Smooth muscle cell (in vitro differentiated cells): Measurements from ENCODE around the gene SSBP3. TPM values are rescaled to one million over a fixed set of nuclear protein-coding genes. Genes with fewer than 3 reads are reported as not detected.

Source experiments
- DNase-seq: peaks from one replicate; lab custom pipeline; 2025; ENCODE audit not compliant: unreplicated experiment; lab: John Stamatoyannopoulos, UW
- H2AFZ ChIP-seq: fragments of 200-600 bp; sonication (generic); 2 replicates; pipeline ENCODE4 v1.6.0; 2016; ENCODE audit warnings: antibody characterized with exemption, low read depth, mild to moderate bottlenecking
- H3F3A ChIP-seq: fragments of 200-600 bp; sonication (generic); 2 replicates; pipeline ENCODE4 v1.6.0; 2017; ENCODE audit warnings: antibody characterized with exemption, low read depth
- H3K27ac ChIP-seq: fragments of 200-600 bp; sonication (generic); 2 replicates; pipeline ENCODE4 v1.5.1; 2016; ENCODE audit warnings: low read depth, mild to moderate bottlenecking
- H3K27me3 ChIP-seq: fragments of 200-600 bp; sonication (generic); 2 replicates; pipeline ENCODE4 v1.6.1; 2016; ENCODE audit warnings: low read depth, mild to moderate bottlenecking
- H3K36me3 ChIP-seq: fragments of 200-600 bp; sonication (generic); 2 replicates; pipeline ENCODE4 v1.5.1; 2016; ENCODE audit warnings: low read depth
- H3K4me1 ChIP-seq: fragments of 200-600 bp; sonication (generic); 2 replicates; pipeline ENCODE4 v1.5.1; 2016; ENCODE audit warnings: low read depth
- H3K4me2 ChIP-seq: fragments of 200-600 bp; sonication (generic); 2 replicates; pipeline ENCODE4 v1.6.0; 2016; ENCODE audit warnings: mild to moderate bottlenecking
- H3K4me3 ChIP-seq: fragments of 200-600 bp; sonication (generic); 2 replicates; pipeline ENCODE4 v1.5.1; 2016; ENCODE audit warnings: mild to moderate bottlenecking
- H3K79me2 ChIP-seq: fragments of 200-600 bp; sonication (generic); 2 replicates; pipeline ENCODE4 v1.6.0; 2016; ENCODE audit warnings: low read depth, mild to moderate bottlenecking
- H3K9ac ChIP-seq: fragments of 200-600 bp; sonication (generic); 2 replicates; pipeline ENCODE4 v1.6.0; 2016; ENCODE audit warnings: low read depth
- H3K9me3 ChIP-seq: fragments of 200-600 bp; sonication (generic); replicated peaks from 2 replicates; pipeline ENCODE4 v1.5.1; 2016; ENCODE audit warnings: low read depth
- H4K20me1 ChIP-seq: fragments of 200-600 bp; sonication (generic); 2 replicates; pipeline ENCODE4 v1.6.0; 2016; ENCODE audit warnings: low read depth
- CTCF ChIP-seq: fragments of 200-600 bp; sonication (generic); IDR thresholded peaks from 2 replicates; pipeline ENCODE4 v1.5.1; 2017; ENCODE audit warnings: borderline replicate concordance, mild to moderate bottlenecking, antibody characterized with exemption; ENCODE audit not compliant: insufficient read depth, poor library complexity, severe bottlenecking
- WGBS: methylation state at CpG from one replicate; pipeline ENCODE4 v1.1.7; 2016; ENCODE audit warnings: low lambda C conversion rate; 5-methylcytosine and 5-hydroxymethylcytosine counted together
- polyA plus RNA-seq: library from polyadenylated mRNA; unstranded; fragments of >200 nt; fragmentation: Nextera tagmentation; extraction: Ambion mirVana; gene quantifications from 2 replicates; pipeline ENCODE4 v1.2.1, GENCODE V29; 2016
- total RNA-seq: library from RNA; depleted of rRNA; stranded (reverse); fragments of >200 nt; gene quantifications from 2 replicates; pipeline ENCODE4 v1.2.3, GENCODE V29; 2014

Gene SSBP3
- total and polyA plus RNA-seq, 2 experiments from 2014 or later, result 26.5 to 30.1 TPM

GRCh38 chr1:54387419-54387818, 18.8 kb downstream of the SSBP3 start:
- WGBS, result 88% methylated on average over 5 of the region's 5 CpGs
- H3K79me2 ChIP-seq, result peaks cover 74% of the 10 kb centered on the region

GRCh38 chr1:54385727-54386022, 20.5 kb downstream of the SSBP3 start:
- peaks cover 6% of the 10 kb centered on the region for H3K4me1 ChIP-seq

More at GRCh38 chr1:54387419-54387818, 18.8 kb downstream of the SSBP3 start:
- Histone ChIP-seq H3K4me3 (no peak overlapping the region), H4K20me1 (peaks cover 100% of the 10 kb centered on the region), H3K4me1 (peaks cover 19% of the 10 kb centered on the region), H3K36me3 (no peaks in the 10 kb centered on the region), H3K9me3 (no peaks in the 10 kb centered on the region), H3K27me3 (no peaks in the 10 kb centered on the region), H3K27ac (no peak overlapping the region), H2AFZ (no peak overlapping the region), H3K9ac (no peak overlapping the region), H3K4me2 (no peak overlapping the region), H3F3A (peaks cover 13% of the 10 kb centered on the region)
- no peak for DNase-seq
- TF ChIP-seq CTCF, result no peak

GRCh38 chr1:54384918-54385726, 21.1 kb downstream of the SSBP3 start:
- no peak overlapping the region for H3K4me3 ChIP-seq
- H3K4me2 ChIP-seq, result no peak overlapping the region
- no peaks in the 10 kb centered on the region for H3K9me3 ChIP-seq
- peaks cover 13% of the 10 kb centered on the region for H3F3A ChIP-seq
- no peak for TF ChIP-seq CTCF
- H3K4me1 ChIP-seq, result peaks cover 6% of the 10 kb centered on the region
- no peak overlapping the region for H3K9ac ChIP-seq
- peaks cover 73% of the 10 kb centered on the region for H3K79me2 ChIP-seq
- H4K20me1 ChIP-seq, result peaks cover 100% of the 10 kb centered on the region
- H3K27ac ChIP-seq, result no peak overlapping the region
- no peak for DNase-seq
- 56% methylated on average over 7 of the region's 7 CpGs for WGBS
- no peaks in the 10 kb centered on the region for H3K36me3 ChIP-seq
- no peak overlapping the region for H2AFZ ChIP-seq
- no peaks in the 10 kb centered on the region for H3K27me3 ChIP-seq

More at GRCh38 chr1:54385727-54386022, 20.5 kb downstream of the SSBP3 start:
- no peak overlapping the region for H2AFZ ChIP-seq
- DNase-seq, result no peak
- H3K79me2 ChIP-seq, result peaks cover 72% of the 10 kb centered on the region
- H3K9me3 ChIP-seq, result no peaks in the 10 kb centered on the region
- TF ChIP-seq CTCF, result no peak
- H3K4me3 ChIP-seq, result no peak overlapping the region
- H3K36me3 ChIP-seq, result no peaks in the 10 kb centered on the region
- no peak overlapping the region for H3K4me2 ChIP-seq
- H3K9ac ChIP-seq, result no peak overlapping the region
- WGBS, result 93% methylated on average over 3 of the region's 3 CpGs
- H3F3A ChIP-seq, result peaks cover 13% of the 10 kb centered on the region
- no peak overlapping the region for H3K27ac ChIP-seq
- no peaks in the 10 kb centered on the region for H3K27me3 ChIP-seq
- peaks cover 100% of the 10 kb centered on the region for H4K20me1 ChIP-seq

GRCh38 chr1:54384471-54384870, 21.7 kb downstream of the SSBP3 start:
- Histone ChIP-seq H3K4me3 (no peak overlapping the region), H3K4me2 (no peak overlapping the region), H3K36me3 (no peaks in the 10 kb centered on the region), H3K4me1 (peaks cover 6% of the 10 kb centered on the region), H2AFZ (no peak overlapping the region), H3K27ac (no peak overlapping the region), H3K9me3 (no peaks in the 10 kb centered on the region), H3K79me2 (peaks cover 73% of the 10 kb centered on the region), H3K27me3 (no peaks in the 10 kb centered on the region), H3K9ac (no peak overlapping the region), H3F3A (peaks cover 13% of the 10 kb centered on the region), H4K20me1 (peaks cover 99% of the 10 kb centered on the region)
- 95% methylated on average over 2 of the region's 2 CpGs for WGBS
- no peak for DNase-seq
- no peak for TF ChIP-seq CTCF
